Measurements from ENCODE around the gene IL18BP.
A peak's percentile ranks its signal among the peaks of the same experiment; 100 is the strongest.

Gene IL18BP

DNA sequence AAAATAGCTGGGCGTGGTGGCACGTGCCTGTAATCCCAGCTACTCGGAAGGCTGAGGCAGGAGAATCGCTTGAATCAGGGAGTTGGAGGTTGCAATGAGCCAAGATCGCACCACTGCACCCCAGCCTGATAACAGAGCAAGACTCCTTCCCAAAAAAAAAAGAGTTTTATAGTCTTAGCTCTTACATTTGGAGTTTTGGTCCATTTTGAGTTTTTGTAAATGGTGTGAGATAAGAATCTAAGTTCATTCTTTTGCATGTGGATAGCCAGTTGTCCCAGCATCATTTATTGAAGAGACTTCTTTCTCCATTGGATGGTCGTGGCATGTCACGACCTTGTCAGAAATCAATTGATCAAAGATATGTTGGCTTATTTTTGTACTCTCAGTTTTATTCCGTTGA is 35.2 kb upstream of the IL18BP start:
- Histone ChIP-seq H3K4me3 (ENCODE audit: low read depth in 1 of 2, low read length in 1 of 2) (no peak overlapping the region), H3K36me3 (peaks cover 9% of the 10 kb centered on the region), H3K27me3 (no peaks in the 10 kb centered on the region), H3K4me1 (ENCODE audit: control insufficient read depth in 1 of 2, insufficient read depth in 1 of 2, low read depth in 1 of 2, low read length in 1 of 2) (peaks cover 7 to 12% of the 10 kb centered on the region in 2 experiments), H3K27ac (peak overlapping the region; percentile 85), H3K9me3 (no peaks in the 10 kb centered on the region)
- no peak for TF ChIP-seq CTCF (IDR thresholded peaks at IDR 0.05)

GRCh38 chr11:71964641-71965040 is 34.1 kb upstream of the IL18BP start:
- H3K9me3 ChIP-seq: no peaks in the 10 kb centered on the region
- peaks cover 13% of the 10 kb centered on the region for H3K36me3 ChIP-seq
- no peak overlapping the region for H3K27ac ChIP-seq
- TF ChIP-seq CTCF (IDR thresholded peaks at IDR 0.05): no peak
- no peak overlapping the region for H3K4me3 ChIP-seq (ENCODE audit: low read depth in 1 of 2, low read length in 1 of 2)
- no peaks in the 10 kb centered on the region for H3K27me3 ChIP-seq
- peaks cover 7 to 12% of the 10 kb centered on the region in 2 experiments for H3K4me1 ChIP-seq (ENCODE audit: control insufficient read depth in 1 of 2, insufficient read depth in 1 of 2, low read depth in 1 of 2, low read length in 1 of 2)

DNA sequence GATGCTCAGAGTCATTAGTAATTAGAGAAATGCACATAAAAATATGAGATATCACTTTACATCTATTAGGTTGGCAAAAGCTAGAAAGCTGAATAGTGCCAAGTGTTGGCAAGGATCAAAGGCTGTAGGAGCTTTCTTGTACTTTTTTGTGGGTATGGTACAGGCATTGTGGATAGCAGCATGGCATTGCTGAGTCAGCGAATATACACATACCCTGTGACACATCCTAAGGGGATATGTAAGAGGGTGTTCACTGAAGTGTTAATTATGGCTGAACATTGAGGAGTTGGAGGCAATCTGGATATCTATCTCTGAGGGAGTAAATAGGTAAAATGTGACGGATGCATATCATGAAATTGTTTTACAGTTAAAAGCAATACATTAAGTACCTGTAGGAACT is 27.0 kb upstream of the IL18BP start:
- Histone ChIP-seq H3K4me3 (ENCODE audit: low read depth in 1 of 2, low read length in 1 of 2) (no peak overlapping the region), H3K27me3 (no peaks in the 10 kb centered on the region), H3K36me3 (peaks cover 23% of the 10 kb centered on the region), H3K27ac (no peak overlapping the region), H3K4me1 (ENCODE audit: control insufficient read depth in 1 of 2, insufficient read depth in 1 of 2, low read depth in 1 of 2, low read length in 1 of 2) (no peaks in the 10 kb centered on the region), H3K9me3 (no peaks in the 10 kb centered on the region)
- no peak for TF ChIP-seq CTCF (IDR thresholded peaks at IDR 0.05)

GRCh38 chr11:71976551-71976950 is 22.2 kb upstream of the IL18BP start:
- TF ChIP-seq CTCF (IDR thresholded peaks at IDR 0.05): no peak
- no peaks in the 10 kb centered on the region for H3K9me3 ChIP-seq
- H3K27ac ChIP-seq: no peak overlapping the region
- H3K4me3 ChIP-seq (ENCODE audit: low read depth in 1 of 2, low read length in 1 of 2): no peak overlapping the region
- H3K36me3 ChIP-seq: peaks cover 8% of the 10 kb centered on the region
- H3K27me3 ChIP-seq: no peaks in the 10 kb centered on the region
- H3K4me1 ChIP-seq (ENCODE audit: control insufficient read depth in 1 of 2, insufficient read depth in 1 of 2, low read depth in 1 of 2, low read length in 1 of 2): peaks cover 8% of the 10 kb centered on the region in 2 experiments

GRCh38 chr11:71977090-71977489 is 21.6 kb upstream of the IL18BP start:
- Histone ChIP-seq H3K36me3 (peaks cover 8% of the 10 kb centered on the region), H3K9me3 (no peaks in the 10 kb centered on the region), H3K4me1 (ENCODE audit: control insufficient read depth in 1 of 2, insufficient read depth in 1 of 2, low read depth in 1 of 2, low read length in 1 of 2) (peaks cover 8% of the 10 kb centered on the region in 2 experiments), H3K27ac (no peak overlapping the region), H3K4me3 (ENCODE audit: low read depth in 1 of 2, low read length in 1 of 2) (no peak overlapping the region), H3K27me3 (no peaks in the 10 kb centered on the region)
- TF ChIP-seq CTCF (IDR thresholded peaks at IDR 0.05): no peak

Measured in neutrophil (primary cell).